ENCODE measurements around the gene SLC5A2.

The SLC5A2 gene

DNA sequence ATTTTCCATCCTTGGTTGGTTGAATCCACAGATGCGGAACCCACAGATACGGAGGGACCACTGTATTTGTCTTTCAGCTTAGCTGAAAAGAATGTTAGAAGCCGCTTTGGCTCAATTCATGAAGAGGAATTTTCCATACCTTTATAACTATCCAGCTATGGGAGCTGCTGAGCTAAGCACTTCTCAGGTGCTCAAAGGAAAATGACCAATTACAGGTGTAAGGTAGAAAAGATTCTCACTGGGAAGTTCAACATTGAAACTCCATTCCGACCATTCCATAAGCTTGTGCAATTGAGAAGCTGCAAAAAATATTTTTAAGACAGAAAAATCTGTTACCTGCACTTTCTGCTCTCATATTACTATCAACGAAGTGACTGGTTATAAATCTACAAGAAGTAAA is 47.5 kb downstream of the SLC5A2 start:
- H3K4ac ChIP-seq (ENCODE audit: low read depth in 1 of 2, low read length in 2 of 2), result no peak overlapping the region
- H2BK15ac ChIP-seq (ENCODE audit: low read depth, poor library complexity, severe bottlenecking), result no peak overlapping the region
- H4K91ac ChIP-seq (ENCODE audit: low read length), result no peak overlapping the region
- no peak overlapping the region for H3K18ac ChIP-seq (ENCODE audit: low read depth in 1 of 2, low read length in 2 of 2)
- peaks cover 3% of the 10 kb centered on the region for H3K9me3 ChIP-seq (ENCODE audit: control insufficient read depth, low read length)
- H3K79me1 ChIP-seq (replicated peaks; ENCODE audit: low read length, poor library complexity, severe bottlenecking), result no peaks in the 10 kb centered on the region
- no peak overlapping the region for H2BK5ac ChIP-seq (ENCODE audit: low read depth, low read length, poor library complexity, severe bottlenecking)
- no peak for DNase-seq
- H3K27me3 ChIP-seq (ENCODE audit: control insufficient read depth in 1 of 2, insufficient read depth in 1 of 2, low read length in 2 of 2), result peaks cover 35 to 44% of the 10 kb centered on the region in 2 experiments
- H3K27ac ChIP-seq (ENCODE audit: low read length, poor library complexity, severe bottlenecking), result no peak overlapping the region
- no peak overlapping the region for H3K4me2 ChIP-seq (ENCODE audit: low read length, poor library complexity, severe bottlenecking)
- no peaks in the 10 kb centered on the region for H3K4me1 ChIP-seq (ENCODE audit: control insufficient read depth, insufficient read depth, low read depth, low read length)
- no peak overlapping the region for H2BK12ac ChIP-seq (ENCODE audit: low read length in 2 of 2)
- H4K8ac ChIP-seq (ENCODE audit: low read length), result no peak overlapping the region
- WGBS, result 74% methylated on average over 3 of the region's 5 CpGs
- no peak overlapping the region for H3K14ac ChIP-seq (ENCODE audit: low read length in 2 of 2)
- H3K9ac ChIP-seq (ENCODE audit: low read length), result no peak overlapping the region
- H2BK120ac ChIP-seq (ENCODE audit: low read depth, low read length), result no peak overlapping the region
- H3K23ac ChIP-seq (ENCODE audit: low read length in 2 of 2), result no peak overlapping the region
- no peak overlapping the region for H3K4me3 ChIP-seq (ENCODE audit: insufficient read depth in 1 of 2, low read depth in 1 of 2, low read length in 2 of 2)
- H3K36me3 ChIP-seq (ENCODE audit: control insufficient read depth in 1 of 2, insufficient read depth in 2 of 2, low read depth in 1 of 2, low read length in 2 of 2), result no peaks in the 10 kb centered on the region
- no peak overlapping the region for H2AK5ac ChIP-seq (ENCODE audit: low read length, severe bottlenecking)
- no peak overlapping the region for H2AFZ ChIP-seq (ENCODE audit: low read depth, low read length)

DNA sequence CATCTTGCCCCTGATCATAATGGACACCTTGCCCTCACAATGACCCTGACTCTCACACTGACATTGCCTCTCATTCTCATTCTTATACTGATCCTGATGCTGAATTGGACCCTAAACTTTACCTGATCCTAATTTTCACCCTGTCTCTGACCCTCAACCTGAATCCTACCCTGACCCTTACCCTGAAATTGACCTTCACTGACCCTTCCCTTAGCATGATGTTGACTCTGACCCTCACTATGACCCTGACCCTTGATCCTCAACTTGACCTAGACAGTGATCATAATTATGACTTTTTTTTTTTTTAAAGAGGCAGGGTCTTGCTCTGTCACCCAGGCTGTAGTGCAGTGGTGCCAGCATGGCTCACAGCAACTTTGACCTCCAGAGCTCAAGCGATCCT is 48.2 kb downstream of the SLC5A2 start:
- H3K4me3 ChIP-seq (ENCODE audit: insufficient read depth in 1 of 2, low read depth in 1 of 2, low read length in 2 of 2), result no peak overlapping the region
- WGBS, result 86% methylated on average over 1 of the region's 1 CpG
- no peak for DNase-seq
- H2AK5ac ChIP-seq (ENCODE audit: low read length, severe bottlenecking), result no peak overlapping the region
- no peak overlapping the region for H4K8ac ChIP-seq (ENCODE audit: low read length)
- peaks cover 35 to 44% of the 10 kb centered on the region in 2 experiments for H3K27me3 ChIP-seq (ENCODE audit: control insufficient read depth in 1 of 2, insufficient read depth in 1 of 2, low read length in 2 of 2)
- H2BK120ac ChIP-seq (ENCODE audit: low read depth, low read length), result no peak overlapping the region
- H3K9me3 ChIP-seq (ENCODE audit: control insufficient read depth, low read length), result peaks cover 3% of the 10 kb centered on the region
- no peak overlapping the region for H3K4me2 ChIP-seq (ENCODE audit: low read length, poor library complexity, severe bottlenecking)
- no peak overlapping the region for H3K4ac ChIP-seq (ENCODE audit: low read depth in 1 of 2, low read length in 2 of 2)
- no peak overlapping the region for H3K9ac ChIP-seq (ENCODE audit: low read length)
- no peak overlapping the region for H3K14ac ChIP-seq (ENCODE audit: low read length in 2 of 2)
- H3K4me1 ChIP-seq (ENCODE audit: control insufficient read depth, insufficient read depth, low read depth, low read length), result no peaks in the 10 kb centered on the region
- H2BK12ac ChIP-seq (ENCODE audit: low read length in 2 of 2), result no peak overlapping the region
- no peak overlapping the region for H2BK5ac ChIP-seq (ENCODE audit: low read depth, low read length, poor library complexity, severe bottlenecking)
- no peaks in the 10 kb centered on the region for H3K79me1 ChIP-seq (replicated peaks; ENCODE audit: low read length, poor library complexity, severe bottlenecking)
- H3K27ac ChIP-seq (ENCODE audit: low read length, poor library complexity, severe bottlenecking), result no peak overlapping the region
- H2BK15ac ChIP-seq (ENCODE audit: low read depth, poor library complexity, severe bottlenecking), result no peak overlapping the region
- H3K18ac ChIP-seq (ENCODE audit: low read depth in 1 of 2, low read length in 2 of 2), result no peak overlapping the region
- no peak overlapping the region for H2AFZ ChIP-seq (ENCODE audit: low read depth, low read length)
- no peak overlapping the region for H4K91ac ChIP-seq (ENCODE audit: low read length)
- no peaks in the 10 kb centered on the region for H3K36me3 ChIP-seq (ENCODE audit: control insufficient read depth in 1 of 2, insufficient read depth in 2 of 2, low read depth in 1 of 2, low read length in 2 of 2)
- H3K23ac ChIP-seq (ENCODE audit: low read length in 2 of 2), result no peak overlapping the region

DNA sequence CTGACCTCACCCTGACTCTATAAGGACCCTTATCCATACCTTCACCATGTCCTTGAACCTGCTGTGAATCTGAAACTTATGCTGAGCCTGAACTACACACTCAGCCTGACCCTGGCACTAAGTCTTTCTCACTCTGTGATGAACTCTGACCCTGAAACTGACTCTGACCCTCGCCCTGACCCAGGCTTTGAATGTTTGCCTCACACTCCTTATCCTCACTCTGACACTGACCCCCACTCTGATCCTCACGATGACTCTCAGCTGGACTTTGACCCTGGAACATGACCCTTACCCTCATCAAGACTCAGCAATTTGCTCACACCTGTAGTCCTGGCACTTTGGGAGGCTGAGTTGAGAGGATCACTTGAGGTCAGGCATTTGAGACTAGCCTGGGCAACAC is 49.2 kb downstream of the SLC5A2 start:
- Histone ChIP-seq H3K4ac (ENCODE audit: low read depth in 1 of 2, low read length in 2 of 2) (no peak overlapping the region), H3K4me3 (ENCODE audit: insufficient read depth in 1 of 2, low read depth in 1 of 2, low read length in 2 of 2) (no peak overlapping the region), H2AFZ (ENCODE audit: low read depth, low read length) (no peak overlapping the region), H2AK5ac (ENCODE audit: low read length, severe bottlenecking) (no peak overlapping the region), H2BK5ac (ENCODE audit: low read depth, low read length, poor library complexity, severe bottlenecking) (no peak overlapping the region), H3K9ac (ENCODE audit: low read length) (no peak overlapping the region), H3K4me2 (ENCODE audit: low read length, poor library complexity, severe bottlenecking) (no peak overlapping the region), H3K18ac (ENCODE audit: low read depth in 1 of 2, low read length in 2 of 2) (no peak overlapping the region), H3K27ac (ENCODE audit: low read length, poor library complexity, severe bottlenecking) (no peak overlapping the region), H3K4me1 (ENCODE audit: control insufficient read depth, insufficient read depth, low read depth, low read length) (no peaks in the 10 kb centered on the region), H3K36me3 (ENCODE audit: control insufficient read depth in 1 of 2, insufficient read depth in 2 of 2, low read depth in 1 of 2, low read length in 2 of 2) (no peaks in the 10 kb centered on the region), H2BK120ac (ENCODE audit: low read depth, low read length) (no peak overlapping the region), H2BK12ac (ENCODE audit: low read length in 2 of 2) (no peak overlapping the region), H2BK15ac (ENCODE audit: low read depth, poor library complexity, severe bottlenecking) (no peak overlapping the region), H4K91ac (ENCODE audit: low read length) (no peak overlapping the region), H4K8ac (ENCODE audit: low read length) (no peak overlapping the region), H3K79me1 (replicated peaks; ENCODE audit: low read length, poor library complexity, severe bottlenecking) (no peaks in the 10 kb centered on the region), H3K23ac (ENCODE audit: low read length in 2 of 2) (no peak overlapping the region), H3K27me3 (ENCODE audit: control insufficient read depth in 1 of 2, insufficient read depth in 1 of 2, low read length in 2 of 2) (peaks cover 35 to 48% of the 10 kb centered on the region in 2 experiments), H3K9me3 (ENCODE audit: control insufficient read depth, low read length) (peaks cover 3% of the 10 kb centered on the region), H3K14ac (ENCODE audit: low read length in 2 of 2) (no peak overlapping the region)
- DNase-seq, result no peak
- 52% methylated on average over 2 of the region's 2 CpGs for WGBS

DNA sequence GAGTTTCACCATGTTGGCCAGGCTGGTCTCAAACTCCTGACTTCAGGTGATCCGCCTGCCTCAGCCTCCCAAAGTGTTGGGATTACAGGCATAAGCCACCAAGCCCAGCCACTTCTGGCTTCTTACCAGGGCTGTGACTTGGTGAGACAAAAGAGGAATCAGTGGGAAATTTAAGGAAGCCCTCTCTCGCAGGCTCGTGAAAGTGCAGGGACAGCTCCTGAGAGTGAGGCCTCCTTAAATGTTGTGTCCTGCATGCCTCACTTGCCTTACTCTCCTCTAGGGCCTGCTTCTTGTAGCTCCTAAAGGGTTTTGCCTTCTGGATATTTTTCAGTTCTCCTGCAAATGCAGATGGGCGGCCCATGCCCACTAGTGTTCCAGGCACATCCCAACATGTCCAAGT is 50.0 kb downstream of the SLC5A2 start:
- H2BK15ac ChIP-seq (ENCODE audit: low read depth, poor library complexity, severe bottlenecking), result no peak overlapping the region
- DNase-seq, result no peak
- 81% methylated on average over 4 of the region's 4 CpGs for WGBS

More for the DNA sequence above, 50.0 kb downstream of the SLC5A2 start:
- H2AFZ ChIP-seq (ENCODE audit: low read depth, low read length), result no peak overlapping the region
- no peak overlapping the region for H2BK120ac ChIP-seq (ENCODE audit: low read depth, low read length)
- no peak overlapping the region for H3K14ac ChIP-seq (ENCODE audit: low read length in 2 of 2)
- H2BK5ac ChIP-seq (ENCODE audit: low read depth, low read length, poor library complexity, severe bottlenecking), result no peak overlapping the region
- peaks cover 31 to 45% of the 10 kb centered on the region in 2 experiments for H3K27me3 ChIP-seq (ENCODE audit: control insufficient read depth in 1 of 2, insufficient read depth in 1 of 2, low read length in 2 of 2)
- no peaks in the 10 kb centered on the region for H3K36me3 ChIP-seq (ENCODE audit: control insufficient read depth in 1 of 2, insufficient read depth in 2 of 2, low read depth in 1 of 2, low read length in 2 of 2)
- no peak overlapping the region for H3K4ac ChIP-seq (ENCODE audit: low read depth in 1 of 2, low read length in 2 of 2)
- H2BK12ac ChIP-seq (ENCODE audit: low read length in 2 of 2), result no peak overlapping the region
- H3K23ac ChIP-seq (ENCODE audit: low read length in 2 of 2), result no peak overlapping the region
- no peak overlapping the region for H3K4me2 ChIP-seq (ENCODE audit: low read length, poor library complexity, severe bottlenecking)
- H4K8ac ChIP-seq (ENCODE audit: low read length), result no peak overlapping the region
- no peaks in the 10 kb centered on the region for H3K9me3 ChIP-seq (ENCODE audit: control insufficient read depth, low read length)
- no peaks in the 10 kb centered on the region for H3K4me1 ChIP-seq (ENCODE audit: control insufficient read depth, insufficient read depth, low read depth, low read length)
- H2AK5ac ChIP-seq (ENCODE audit: low read length, severe bottlenecking), result no peak overlapping the region
- H3K4me3 ChIP-seq (ENCODE audit: insufficient read depth in 1 of 2, low read depth in 1 of 2, low read length in 2 of 2), result no peak overlapping the region
- H4K91ac ChIP-seq (ENCODE audit: low read length), result no peak overlapping the region
- H3K79me1 ChIP-seq (replicated peaks; ENCODE audit: low read length, poor library complexity, severe bottlenecking), result no peaks in the 10 kb centered on the region
- H3K27ac ChIP-seq (ENCODE audit: low read length, poor library complexity, severe bottlenecking), result no peak overlapping the region
- no peak overlapping the region for H3K18ac ChIP-seq (ENCODE audit: low read depth in 1 of 2, low read length in 2 of 2)
- no peak overlapping the region for H3K9ac ChIP-seq (ENCODE audit: low read length)
